ENCODE measurements around the gene SDHA.

GRCh38 chr5:230711-231110, 12.6 kb downstream of the SDHA start:
- TF ChIP-seq CTCF (IDR thresholded peaks at IDR 0.05; ENCODE audit: insufficient read depth, low read depth, low read length): no peak
- no peak for TF ChIP-seq EZH2 (IDR thresholded peaks at IDR 0.05; ENCODE audit: insufficient read depth, low read length)

All from astrocyte (in vitro differentiated cells and primary cell).